HG02870 (cell line): ENCODE results near the gene HSF5.

ENCODE experiments used
- ATAC-seq: cut with Tn5 transposase; IDR thresholded peaks from one replicate; pipeline ENCODE4 v1.9.1; 2021; ENCODE audit warnings: mild to moderate bottlenecking, moderate library complexity; ENCODE audit not compliant: unreplicated experiment

Gene HSF5

DNA sequence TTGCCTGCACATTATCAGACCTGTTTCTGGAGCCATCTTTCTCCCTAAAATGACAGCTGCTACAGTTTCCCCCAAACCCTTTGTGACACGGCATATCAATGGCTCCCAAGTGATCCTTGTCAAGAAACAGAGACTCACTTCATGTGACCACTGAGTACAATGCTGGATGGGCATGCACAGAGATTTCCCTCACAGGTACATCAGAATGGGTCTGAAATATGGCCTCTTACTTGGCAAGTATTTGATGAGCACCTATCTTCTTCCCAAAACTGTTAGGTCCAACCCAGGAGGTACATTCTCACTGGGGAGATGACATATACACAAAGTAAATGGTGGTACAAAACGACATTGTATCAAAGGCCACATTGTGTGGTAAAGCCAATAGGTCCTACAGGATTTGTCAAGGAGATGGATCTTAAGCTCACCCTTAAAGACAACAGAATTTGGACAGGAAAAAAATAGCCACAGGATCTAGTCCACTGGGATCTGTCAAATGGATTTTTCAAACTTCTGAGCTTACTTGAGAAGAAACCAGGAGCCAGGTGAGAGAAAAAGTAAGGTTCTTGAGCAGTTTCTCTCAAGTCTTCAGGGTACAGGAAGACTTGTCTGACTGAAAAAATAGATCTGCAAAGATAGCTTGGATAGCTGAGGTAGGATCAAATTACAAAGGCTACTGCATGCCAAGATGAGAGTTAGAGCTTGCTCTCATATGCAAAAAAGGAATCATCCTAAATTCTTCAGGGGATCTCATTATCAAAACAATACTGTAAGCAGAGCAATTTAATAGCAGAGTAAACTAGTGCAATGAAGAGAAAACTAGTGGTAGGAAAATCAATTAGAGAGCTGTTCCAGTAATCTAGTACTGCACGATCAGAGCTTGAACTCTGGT lies 99.7 kb downstream of the HSF5 start:
- ATAC-seq, result no peak

DNA sequence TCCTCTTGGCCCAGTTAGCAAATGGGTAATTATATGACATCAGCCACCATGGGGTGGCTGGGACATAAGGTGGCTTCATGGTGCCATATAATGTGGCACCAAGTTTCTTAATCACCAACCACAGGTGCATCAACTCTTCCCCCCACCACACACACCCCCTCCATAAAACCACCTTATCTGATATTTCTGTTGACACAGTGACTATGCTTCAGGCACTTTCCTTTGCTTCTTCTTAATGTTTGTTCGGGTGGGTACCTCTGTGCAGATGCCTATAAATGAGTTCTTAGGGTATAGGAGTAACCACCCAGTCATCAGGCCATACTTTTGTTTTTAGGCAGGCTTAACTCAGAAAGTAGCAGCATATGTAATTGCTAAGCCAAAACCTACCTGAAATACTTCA lies 100.4 kb downstream of the HSF5 start:
- no peak for ATAC-seq

DNA sequence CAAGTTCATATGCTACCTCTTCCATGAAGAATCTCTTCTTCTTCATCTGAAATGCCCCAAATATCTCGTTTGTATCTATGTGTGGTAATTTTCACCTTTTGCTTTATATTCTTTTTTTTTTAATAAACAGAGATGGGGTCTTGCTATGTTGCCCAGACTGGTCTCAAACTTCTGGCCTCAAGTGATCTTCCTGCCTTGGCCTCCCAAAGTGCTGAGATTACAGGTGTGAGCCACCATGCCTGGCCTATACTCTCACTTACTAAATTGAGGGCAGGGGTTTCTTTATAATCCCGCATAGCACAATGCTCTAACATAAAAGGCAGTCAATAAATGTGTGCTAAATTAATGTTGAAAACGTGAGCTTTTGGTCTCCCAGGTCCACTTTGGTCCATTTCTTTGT lies 101.5 kb downstream of the HSF5 start:
- ATAC-seq, result no peak

DNA sequence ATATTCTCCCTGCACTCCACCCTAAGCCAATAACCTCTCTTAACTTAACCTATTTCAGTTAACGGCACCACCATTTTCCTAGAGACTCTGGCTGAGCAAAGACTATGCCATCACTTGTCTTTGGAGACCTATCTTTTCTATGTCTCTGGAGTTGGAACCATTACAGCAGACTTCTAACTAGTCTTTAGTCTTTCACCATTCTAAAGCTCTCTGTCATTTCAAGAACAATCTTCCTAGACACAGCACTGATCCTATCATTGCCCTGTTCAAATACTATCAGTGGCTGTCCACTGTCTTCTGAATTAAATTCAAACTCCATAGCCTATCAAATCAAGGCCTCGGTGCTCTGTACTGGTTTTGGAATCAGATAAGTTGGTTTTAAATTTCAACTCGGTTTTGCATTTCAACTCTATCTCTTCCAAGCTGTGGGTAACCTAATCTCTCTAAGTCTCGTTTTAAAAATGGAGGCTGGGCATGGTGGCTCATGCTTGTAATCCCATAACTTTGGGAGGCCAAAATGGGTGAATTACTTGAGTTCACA lies 102.8 kb downstream of the HSF5 start:
- ATAC-seq, result no peak

DNA sequence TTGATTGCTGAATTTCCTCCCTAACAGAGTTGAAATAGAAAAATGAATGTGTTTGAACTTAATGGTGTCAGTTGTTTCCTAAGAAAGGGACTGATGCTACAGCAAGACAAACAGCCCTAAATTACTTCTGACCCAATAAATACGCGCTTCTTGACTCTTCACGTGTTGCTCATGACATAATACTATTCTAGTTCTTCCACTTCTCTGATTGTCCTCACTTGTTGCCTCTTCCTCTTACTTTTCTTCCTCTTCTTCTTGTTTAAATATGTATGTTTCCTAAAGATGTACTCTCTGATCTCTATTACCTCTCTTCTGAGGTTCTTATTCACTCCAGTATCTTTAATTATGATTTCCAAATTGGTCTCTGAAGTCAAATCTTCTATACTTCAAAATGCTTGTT lies 103.3 kb downstream of the HSF5 start:
- no peak for ATAC-seq

DNA sequence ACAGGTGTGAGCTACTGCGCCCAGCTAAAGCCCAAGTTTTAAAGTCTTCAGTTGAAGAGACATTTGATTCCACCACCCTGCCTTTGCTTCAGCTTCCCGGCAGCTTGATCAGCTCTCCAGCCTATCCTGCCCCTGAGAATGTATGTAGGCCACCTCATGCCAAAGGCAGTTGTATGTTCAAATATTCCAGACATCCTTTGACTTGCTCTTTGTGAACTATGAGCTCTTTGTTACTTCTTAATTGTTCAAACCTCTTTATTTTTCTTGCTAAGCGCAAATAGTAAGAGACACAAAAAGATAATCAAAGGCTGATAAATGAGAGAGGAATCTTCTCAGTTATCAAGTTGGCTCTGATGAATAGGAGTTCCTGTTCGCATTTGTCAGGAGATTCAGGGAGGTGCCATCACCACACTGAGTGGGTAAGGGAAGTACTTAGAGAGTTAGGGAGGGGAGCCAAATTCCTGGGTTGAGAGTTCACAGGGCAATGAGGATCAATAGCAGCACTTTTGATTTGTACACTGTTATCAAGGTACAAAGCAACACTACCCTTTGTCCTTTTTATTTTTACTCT lies 104.2 kb downstream of the HSF5 start:
- ATAC-seq, result no peak

DNA sequence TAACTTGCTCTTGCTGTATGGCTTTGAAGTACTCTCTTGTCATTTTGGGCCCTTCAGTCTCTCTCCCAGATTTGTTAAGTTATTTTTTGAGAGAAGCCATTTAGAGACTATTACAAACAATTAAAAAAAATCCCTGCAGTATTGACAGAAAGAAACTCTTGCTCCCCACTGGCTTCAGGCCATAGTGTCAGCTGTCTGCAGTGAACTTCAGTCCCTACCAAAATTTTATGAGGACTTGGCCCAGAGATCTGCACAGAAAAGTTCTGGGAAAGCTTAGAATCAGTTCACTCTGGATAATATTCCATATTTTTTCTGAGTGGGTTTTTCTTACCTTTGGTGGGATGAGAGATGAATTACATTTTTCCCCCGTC lies 105.4 kb downstream of the HSF5 start:
- no peak for ATAC-seq

DNA sequence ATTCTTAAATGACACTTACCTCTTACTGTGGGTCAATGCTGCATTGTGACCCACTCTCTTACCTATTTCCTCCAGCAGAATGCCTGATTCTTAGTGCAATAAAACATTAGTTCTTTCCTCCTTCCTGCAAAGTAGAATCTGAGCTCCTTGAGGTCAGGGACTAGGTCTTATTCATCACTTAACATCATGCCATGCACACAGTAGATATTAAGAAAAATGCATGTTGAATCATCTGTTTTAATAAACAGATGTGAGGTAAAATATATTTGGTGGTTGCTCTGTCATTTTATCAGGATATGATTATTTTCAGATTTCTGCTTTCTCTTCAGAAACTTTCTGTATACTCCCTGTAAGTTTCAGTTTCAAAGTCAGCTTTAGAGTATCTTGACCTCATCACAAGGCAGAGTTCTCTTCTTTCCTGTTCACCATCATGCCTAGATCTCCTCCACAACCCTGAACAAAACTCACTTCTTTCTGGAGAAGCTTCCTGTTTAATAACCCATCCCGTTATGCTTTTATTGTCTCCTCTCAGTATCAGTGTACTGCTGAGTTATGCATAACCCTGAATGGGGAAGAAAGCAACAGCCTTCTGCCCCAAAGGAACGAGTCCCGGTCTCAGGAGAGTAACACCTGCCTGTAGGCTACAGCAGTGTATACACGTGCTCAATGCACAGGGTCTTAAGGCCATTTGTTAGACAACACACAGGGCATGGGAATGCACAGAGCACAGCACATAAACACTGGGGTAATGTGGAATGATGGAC lies 105.9 kb downstream of the HSF5 start:
- peak; percentile 85 for ATAC-seq

DNA sequence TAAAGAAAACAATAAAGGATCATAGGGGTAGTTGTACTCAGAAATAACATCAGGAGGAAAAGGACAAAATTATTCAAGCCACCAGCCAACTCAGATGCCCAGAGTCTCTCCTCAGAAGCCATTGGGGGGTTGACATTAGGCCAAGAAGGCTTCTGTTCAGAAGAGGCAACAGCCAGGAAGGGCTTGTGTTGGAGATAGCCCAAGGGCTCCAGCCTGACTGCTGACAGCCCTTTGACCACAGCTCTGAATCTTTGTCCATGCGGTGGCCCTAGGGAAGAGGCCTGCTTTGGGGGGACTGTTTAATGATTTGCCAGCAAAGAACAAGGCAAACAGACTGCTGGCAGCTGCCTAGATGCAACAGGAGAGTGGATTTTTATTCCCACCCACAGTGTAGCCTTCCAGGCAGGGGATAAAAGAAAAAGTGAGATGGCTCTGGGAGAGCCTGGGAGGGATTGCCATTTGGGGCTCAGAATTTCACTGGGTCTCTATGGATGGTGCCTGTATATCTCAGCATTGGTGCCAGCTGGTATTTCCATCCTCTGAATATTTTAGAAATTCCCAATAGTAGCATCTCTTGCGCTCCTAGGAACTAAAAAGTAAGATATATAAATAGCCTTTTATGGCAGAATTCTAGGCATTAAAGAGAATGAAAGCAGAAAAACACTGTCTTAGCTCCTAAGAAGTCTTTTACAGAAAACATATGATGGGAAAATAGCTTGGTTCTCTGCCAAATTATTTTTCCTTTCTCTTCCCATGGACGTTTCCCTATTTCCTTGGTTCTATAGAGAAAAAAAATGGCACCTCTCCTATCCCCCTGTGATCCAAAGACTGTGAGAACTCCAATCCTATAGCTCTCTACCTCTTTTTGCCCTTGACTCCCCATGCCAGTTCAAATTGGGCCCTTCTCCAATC lies 106.8 kb downstream of the HSF5 start:
- ATAC-seq, result no peak

DNA sequence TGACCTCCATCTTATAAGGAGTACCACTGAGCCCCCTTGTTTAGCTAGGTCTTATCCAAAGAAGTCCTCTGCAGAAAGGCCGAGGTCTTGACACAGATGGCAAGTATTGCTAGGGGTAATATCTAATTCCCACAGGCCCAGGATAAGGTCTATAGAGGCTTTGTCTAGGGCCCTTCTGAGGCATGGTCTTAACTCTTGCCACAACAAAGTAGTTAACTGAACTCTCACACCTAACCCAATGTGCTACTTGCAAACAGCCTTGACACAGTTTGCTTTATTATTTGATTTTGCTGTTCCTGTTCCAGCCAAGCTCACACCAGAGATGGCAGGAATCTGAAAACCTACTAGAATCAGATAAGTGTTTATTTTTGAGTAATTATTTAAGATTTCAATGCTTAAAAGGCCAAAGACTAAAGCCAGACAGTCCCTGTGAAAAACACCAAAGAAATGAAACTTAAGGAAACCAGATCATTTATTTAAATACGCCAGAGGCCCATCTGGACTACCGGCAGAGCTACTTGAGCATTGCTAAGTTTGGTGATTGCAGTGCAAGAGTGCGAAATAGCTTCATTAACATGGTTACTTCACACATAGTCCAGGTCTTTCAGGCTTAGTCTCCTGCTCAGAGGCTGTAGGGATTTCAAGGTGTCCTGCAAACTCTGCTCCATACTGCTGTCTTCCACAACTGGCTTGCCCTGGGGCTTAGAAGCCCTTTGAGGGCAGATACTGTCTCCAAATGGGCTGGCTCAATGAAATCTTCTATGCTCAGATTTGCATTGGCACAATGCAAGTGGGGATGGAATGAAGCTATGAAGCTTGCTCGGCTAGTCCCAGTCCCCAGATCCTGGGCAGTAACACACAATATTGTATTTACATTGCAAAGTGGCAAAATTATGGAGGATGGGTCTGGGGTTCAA lies 107.7 kb downstream of the HSF5 start:
- no peak for ATAC-seq

DNA sequence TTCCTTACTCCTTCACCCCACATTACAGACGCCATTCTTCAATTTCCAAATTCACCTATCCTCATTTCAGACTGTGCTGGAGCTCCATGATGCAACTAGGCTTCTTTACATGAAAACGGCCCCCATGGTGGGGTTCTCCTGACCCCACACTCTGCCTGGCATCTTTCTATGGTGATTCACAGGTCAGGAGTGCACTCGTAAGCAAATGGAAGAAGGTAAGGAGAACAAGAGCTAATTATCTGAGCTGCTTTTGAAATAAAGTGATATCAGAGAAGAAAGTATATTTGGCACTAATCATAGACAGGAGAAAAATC lies 108.7 kb downstream of the HSF5 start:
- ATAC-seq, result no peak

DNA sequence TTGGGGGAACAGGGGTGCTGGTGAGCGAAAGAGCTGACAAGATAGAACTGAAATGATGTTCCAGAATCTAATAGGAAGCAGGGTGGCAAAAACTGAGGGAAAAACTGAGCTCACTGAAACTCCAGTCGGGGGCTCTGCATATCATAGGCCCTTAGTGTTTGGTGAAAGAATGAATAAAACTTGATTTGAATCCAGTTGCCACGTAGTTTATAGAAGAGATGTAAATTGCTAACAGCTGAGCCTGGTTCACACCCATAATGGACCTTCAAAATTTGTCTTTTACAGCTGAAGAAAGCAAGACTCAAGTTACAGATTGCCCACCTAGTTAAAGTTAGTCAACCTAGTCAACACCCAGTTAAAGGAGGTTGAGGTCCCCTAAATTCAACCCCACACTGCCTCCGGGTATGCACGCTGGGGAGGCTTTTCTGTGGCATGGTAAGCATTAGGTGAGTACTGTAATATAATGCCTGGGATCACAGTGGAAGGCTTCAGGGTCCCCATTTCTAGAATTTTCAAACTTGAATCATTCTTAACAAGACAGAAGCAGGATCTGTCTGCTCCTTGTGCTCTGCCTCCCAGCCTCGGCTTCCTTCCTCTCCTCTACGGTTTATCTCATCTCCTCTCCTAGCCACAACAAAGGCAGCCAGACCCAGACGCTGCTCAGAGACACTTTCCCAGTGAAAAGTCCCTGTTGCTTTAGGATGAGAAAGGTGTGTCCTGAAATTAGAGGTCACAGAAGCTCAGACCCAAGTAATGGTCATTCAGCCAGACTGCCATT lies 109.3 kb downstream of the HSF5 start:
- no peak for ATAC-seq

DNA sequence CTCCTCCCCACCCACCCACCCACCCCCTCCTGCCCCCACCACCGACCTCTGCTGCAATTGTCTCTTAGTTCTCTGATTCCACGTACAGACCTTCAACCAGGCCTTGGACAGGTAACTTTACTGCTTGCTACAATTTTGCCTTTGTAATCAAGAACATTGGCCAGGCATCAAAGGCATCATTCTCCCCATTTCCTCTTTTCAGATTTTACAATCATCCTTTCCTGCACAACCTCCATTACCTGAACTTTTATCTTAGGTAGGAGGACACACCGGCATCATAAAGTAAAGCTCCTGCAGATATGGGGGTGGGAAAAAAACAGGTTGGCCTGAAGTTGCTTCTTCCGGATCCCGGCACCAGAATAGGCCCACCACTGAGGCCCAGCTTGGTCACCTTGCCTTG lies 110.5 kb downstream of the HSF5 start:
- no peak for ATAC-seq

DNA sequence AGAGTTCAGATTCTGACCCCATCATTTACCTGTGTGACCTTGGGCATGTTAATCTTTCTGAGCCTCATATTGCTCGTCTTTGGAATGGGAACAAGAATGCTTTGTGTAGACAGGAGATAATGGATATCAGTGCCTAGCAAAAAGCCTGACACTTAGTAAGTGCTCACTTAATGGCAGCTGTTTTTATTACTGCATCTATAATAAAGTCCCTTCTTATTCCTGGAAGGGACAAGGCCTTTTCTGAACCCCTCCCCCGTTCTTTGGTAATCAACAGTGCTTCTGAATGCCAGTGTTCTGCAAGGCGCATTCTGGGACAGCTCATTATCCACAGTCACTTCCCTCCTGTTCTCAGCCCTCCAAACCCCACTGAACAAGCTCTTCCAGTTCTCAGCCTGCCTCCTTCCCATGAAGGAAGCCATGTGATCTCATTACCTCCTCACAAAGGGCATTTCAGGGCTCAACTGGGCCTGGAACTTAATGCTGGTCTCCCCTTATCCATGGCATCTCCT lies 111.1 kb downstream of the HSF5 start:
- ATAC-seq, result no peak

DNA sequence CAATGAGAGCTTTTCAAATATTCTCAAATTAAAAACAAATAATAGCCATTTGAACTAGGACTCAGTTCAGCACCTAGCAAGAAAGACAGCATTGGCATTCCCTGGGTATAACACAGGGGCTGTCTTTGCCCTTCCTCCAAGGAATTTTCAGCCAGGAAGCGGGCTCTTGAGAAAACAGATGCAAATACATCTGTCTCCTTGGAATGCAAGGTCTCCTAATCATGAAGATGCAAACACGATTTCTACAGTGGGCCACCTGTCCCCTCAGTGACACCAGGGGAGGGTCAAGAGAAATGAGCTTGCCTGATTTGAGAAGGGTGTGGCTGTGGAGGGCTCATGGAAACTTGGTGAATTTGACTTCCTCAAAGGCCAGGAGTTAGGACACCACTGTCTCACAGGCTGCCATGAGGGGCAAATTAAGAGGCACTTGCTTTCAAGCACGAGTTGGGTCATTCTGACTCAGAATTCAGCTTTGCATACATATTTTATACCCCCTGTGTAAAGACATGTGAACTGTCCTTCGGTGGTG lies 111.7 kb downstream of the HSF5 start:
- ATAC-seq, result no peak

DNA sequence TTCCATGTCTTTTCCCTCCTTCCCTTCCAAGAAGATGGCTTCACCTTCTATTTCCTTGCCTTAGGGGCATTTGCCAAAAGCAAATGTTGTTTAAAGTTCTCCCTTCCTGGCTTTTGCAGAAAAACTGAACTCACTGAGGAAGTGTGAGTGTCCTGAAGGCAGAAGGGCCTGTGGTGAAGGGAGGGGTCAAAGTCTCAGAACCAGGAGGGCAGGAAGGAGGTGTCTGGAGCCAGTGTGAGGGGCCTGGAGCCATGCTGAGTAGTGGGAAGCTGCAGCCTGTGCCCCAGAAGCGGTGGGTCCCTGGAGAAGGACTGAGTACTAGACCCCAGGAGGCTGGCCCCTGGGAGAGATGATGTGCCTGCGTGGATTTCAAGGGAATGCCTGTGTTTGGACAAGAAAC lies 112.4 kb downstream of the HSF5 start:
- ATAC-seq, result no peak

DNA sequence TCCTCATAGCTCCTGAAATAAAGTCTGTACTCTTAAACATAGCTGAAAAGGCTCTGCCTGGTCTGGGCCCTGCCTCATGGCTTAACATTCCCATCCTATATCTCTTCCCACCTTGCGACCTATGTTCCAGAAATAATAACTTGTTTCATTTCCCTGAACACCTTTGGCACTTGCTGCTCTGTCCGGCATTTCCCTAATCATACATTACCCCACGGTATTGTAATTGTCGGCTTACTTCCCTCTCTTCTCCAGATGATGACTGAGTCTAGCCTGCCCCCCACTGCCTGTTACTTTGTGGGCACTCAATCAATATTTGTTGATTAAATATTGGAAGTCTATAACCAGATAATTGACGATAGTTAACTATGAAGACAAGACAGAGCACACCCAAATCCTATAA lies 113.0 kb downstream of the HSF5 start:
- ATAC-seq, result no peak

DNA sequence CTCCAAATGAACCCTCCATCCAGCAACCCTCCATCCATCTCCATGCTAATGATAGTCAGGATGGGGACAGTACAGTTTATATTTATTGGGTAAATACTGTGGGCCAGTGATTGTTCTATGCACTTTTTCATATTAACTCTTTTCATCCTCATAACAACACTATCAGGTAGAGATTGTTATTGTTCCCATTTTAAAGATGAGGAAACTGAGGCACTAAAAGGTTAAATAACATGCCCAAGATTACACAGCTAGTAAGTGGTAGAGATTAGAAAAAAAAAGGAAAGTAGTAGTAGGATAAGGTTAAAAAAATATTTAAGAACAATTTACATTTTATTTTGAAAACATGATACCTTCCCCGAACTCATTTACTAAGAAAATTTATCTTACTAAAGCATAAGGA lies 114.3 kb downstream of the HSF5 start:
- no peak for ATAC-seq

DNA sequence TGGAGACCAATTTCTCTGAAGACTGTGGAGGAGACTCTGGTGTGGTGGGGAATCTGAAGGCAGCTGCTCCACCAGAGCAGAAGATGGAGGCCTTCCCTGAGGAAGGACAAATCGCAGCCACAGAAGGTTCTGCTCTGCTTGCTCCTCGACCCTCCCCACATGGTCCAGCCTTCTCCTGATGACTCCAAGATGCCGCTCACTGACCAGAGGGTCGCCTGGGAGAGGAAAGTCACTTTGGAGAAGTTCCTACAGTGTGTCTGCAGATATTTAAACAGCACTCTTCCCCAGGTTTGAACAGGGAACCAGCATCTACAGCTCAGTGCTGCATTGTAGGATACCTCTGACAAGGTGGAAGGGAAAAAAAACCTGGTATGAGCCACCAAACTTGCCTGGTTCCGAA lies 115.2 kb downstream of the HSF5 start:
- ATAC-seq, result no peak
